Breast epithelium (tissue), 4 donors: ENCODE data around the gene DHX40. TPM values are rescaled to one million over a fixed set of nuclear protein-coding genes. Genes with fewer than 3 reads are reported as not detected.

Source experiments
- DNase-seq, 2 donors: peaks; one replicate each; pipeline ENCODE4 v3.0.0-alpha.2; 2019; ENCODE audit warnings: low spot score in 2 of 2
- H3K27ac ChIP-seq, 2 donors: fragments of 200-600 bp; sonication (generic) in 1 of 2; one replicate each; pipeline ENCODE4 v1.5.1; 2016 to 2019; ENCODE audit warnings: mild to moderate bottlenecking in 1 of 2
- H3K27me3 ChIP-seq, 2 donors: fragments of 200-600 bp; sonication (generic) in 1 of 2; one replicate each; pipeline versions ENCODE4 v1.5.1 to v1.6.0; 2017 to 2019; ENCODE audit warnings: control low read depth in 1 of 2, mild to moderate bottlenecking in 1 of 2
- H3K36me3 ChIP-seq: fragments of 200-600 bp; one replicate; pipeline ENCODE4 v1.5.1; 2019
- H3K4me1 ChIP-seq, 2 donors: fragments of 200-600 bp; sonication (generic); one replicate each; pipeline ENCODE4 v1.5.1; 2016 to 2019; ENCODE audit warnings: control low read depth in 1 of 2
- H3K4me3 ChIP-seq, 3 donors: fragments of 200-600 bp; sonication (generic); 1 replicate in 2 of 3; 2 replicates in 1 of 3; pipeline ENCODE4 v1.5.1; 2016 to 2019; ENCODE audit warnings: mild to moderate bottlenecking in 3 of 3, moderate library complexity in 2 of 3
- H3K9me3 ChIP-seq, 2 donors: fragments of 200-600 bp; sonication (generic) in 1 of 2; one replicate each; pipeline ENCODE4 v1.5.1; 2016 to 2019; ENCODE audit warnings: control low read depth in 1 of 2
- CTCF ChIP-seq, 3 donors: fragments of 450-650 bp; IDR thresholded peaks; one replicate each; pipeline ENCODE4 v1.5.1; 2016 to 2017; ENCODE audit warnings: antibody characterized with exemption in 3 of 3, mild to moderate bottlenecking in 3 of 3, moderate library complexity in 3 of 3
- POLR2A ChIP-seq: fragments of 450-650 bp; IDR thresholded peaks from one replicate; pipeline ENCODE4 v1.6.1; 2016; ENCODE audit warnings: antibody characterized with exemption, mild to moderate bottlenecking, moderate library complexity
- POLR2AphosphoS5 ChIP-seq, 3 donors: sonication (generic); formaldehyde crosslinking; IDR thresholded peaks; one replicate each; pipeline ENCODE4 v1.6.1; 2017; ENCODE audit warnings: antibody characterized with exemption in 3 of 3
- intact Hi-C: fragments of 100-400 bp; cut with DNase I; formaldehyde crosslinking; loops from one replicate; pipeline ENCODE4 v1.15.1; 2023; ENCODE audit warnings: low total_unique reads
- total RNA-seq, 3 donors: library from RNA; depleted of rRNA; stranded (reverse); fragments of >200 nt; gene quantifications; one replicate each; pipeline ENCODE4 v1.1.0, GENCODE V29; 2016

DHX40 gene
- total RNA-seq, 3 donors from 2014 or later, result 48.5 to 60.9 (median 56.3) TPM

- DNase-seq, result no peak
- Histone ChIP-seq H3K36me3 (no peaks in the 10 kb centered on the region), H3K27ac (no peak overlapping the region), H3K4me3 (no peak overlapping the region), H3K4me1 (no peaks in the 10 kb centered on the region), H3K27me3 (no peaks in the 10 kb centered on the region), H3K9me3 (no peaks in the 10 kb centered on the region)
- no peak for TF ChIP-seq POLR2A
- no peak for TF ChIP-seq CTCF (IDR thresholded peaks at IDR 0.05)
- TF ChIP-seq POLR2AphosphoS5 (IDR thresholded peaks at IDR 0.05), result no peak
- intact Hi-C loops, result no loop called here
Observed at GRCh38 chr17:59525668-59526067, 39.7 kb upstream of the DHX40 start.

DNA sequence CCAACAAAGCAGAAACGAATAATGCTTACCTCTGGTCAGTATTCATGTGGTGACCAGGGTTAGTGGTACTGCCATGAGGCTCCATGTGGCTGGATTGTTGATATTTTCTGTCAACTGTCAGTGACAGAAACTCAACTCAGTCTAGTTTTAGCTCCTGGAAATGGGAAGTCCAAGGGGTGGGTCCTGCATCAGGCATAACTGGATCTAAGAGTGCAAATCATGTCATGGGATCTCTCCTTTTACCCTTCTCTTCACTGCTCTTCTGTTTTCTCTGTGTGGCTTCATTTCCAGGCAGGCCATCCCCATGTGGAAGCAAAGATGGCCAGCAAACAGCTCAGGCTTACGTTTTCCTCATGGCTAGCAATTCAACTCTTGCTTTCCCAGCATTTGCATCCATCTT lies 39.0 kb upstream of the DHX40 start:
- Histone ChIP-seq H3K27ac (no peak overlapping the region), H3K36me3 (no peaks in the 10 kb centered on the region), H3K4me3 (no peak overlapping the region), H3K4me1 (no peaks in the 10 kb centered on the region), H3K27me3 (no peaks in the 10 kb centered on the region), H3K9me3 (no peaks in the 10 kb centered on the region)
- TF ChIP-seq CTCF (IDR thresholded peaks at IDR 0.05) (no peak), POLR2AphosphoS5 (IDR thresholded peaks at IDR 0.05) (no peak), POLR2A (no peak)
- no peak for DNase-seq
- intact Hi-C loops, result no loop called here

- no peak for DNase-seq
- no peak overlapping the region for H3K4me3 ChIP-seq
- H3K27ac ChIP-seq, result no peak overlapping the region
- no peaks in the 10 kb centered on the region for H3K4me1 ChIP-seq
- H3K27me3 ChIP-seq, result no peaks in the 10 kb centered on the region
- TF ChIP-seq CTCF (IDR thresholded peaks at IDR 0.05) (no peak), POLR2AphosphoS5 (IDR thresholded peaks at IDR 0.05) (no peak), POLR2A (no peak)
- no peaks in the 10 kb centered on the region for H3K9me3 ChIP-seq
- no peaks in the 10 kb centered on the region for H3K36me3 ChIP-seq
- intact Hi-C loops, result no loop called here
Observed at GRCh38 chr17:59527325-59527917, 38.0 kb upstream of the DHX40 start.

DNA sequence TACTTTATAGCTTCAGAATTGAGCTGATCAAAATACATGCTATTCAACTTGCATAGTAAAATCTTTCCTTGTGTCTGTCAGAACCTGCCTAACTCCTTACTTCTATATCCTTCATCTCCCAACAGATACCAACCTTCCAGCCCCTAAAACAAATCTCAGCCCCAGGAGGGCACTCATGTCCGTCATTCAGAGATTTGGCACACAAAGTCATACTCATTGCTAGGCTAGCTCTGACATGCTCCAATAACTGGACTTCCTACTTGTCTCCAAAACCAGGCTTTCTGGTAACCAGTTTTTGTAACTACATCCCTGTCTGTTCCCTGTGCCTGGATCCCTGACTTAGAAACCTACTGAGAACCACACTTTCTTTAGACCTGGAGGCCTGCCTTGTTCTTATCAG lies 37.5 kb upstream of the DHX40 start:
- DNase-seq, result no peak
- Histone ChIP-seq H3K27me3 (no peaks in the 10 kb centered on the region), H3K4me3 (no peak overlapping the region), H3K9me3 (no peaks in the 10 kb centered on the region), H3K27ac (no peak overlapping the region), H3K4me1 (no peaks in the 10 kb centered on the region), H3K36me3 (no peaks in the 10 kb centered on the region)
- intact Hi-C loops, result no loop called here
- TF ChIP-seq POLR2AphosphoS5 (IDR thresholded peaks at IDR 0.05) (no peak), CTCF (IDR thresholded peaks at IDR 0.05) (no peak), POLR2A (no peak)

DNA sequence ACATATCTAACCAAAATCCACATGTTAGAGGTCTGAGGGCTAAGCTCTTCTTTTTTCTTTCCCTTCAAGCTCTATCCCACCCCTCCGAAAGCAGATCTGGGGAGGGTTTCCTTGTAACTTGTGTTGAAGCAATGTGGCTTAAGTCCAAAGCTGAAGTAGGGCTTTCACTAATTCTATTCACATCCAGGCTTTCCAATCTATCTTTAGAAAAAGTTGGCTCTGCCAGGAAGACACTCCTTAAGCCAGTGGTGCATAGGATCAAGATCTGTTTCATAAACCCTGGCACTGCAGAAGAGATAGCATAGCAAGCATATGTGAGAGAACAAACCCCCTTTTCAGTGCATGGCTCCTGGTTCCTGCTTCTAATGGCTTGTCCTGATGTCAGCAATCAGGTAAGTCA lies 34.9 kb upstream of the DHX40 start:
- intact Hi-C loops, result no loop called here
- DNase-seq, result no peak
- no peak overlapping the region for H3K4me3 ChIP-seq
- H3K36me3 ChIP-seq, result no peaks in the 10 kb centered on the region
- no peaks in the 10 kb centered on the region for H3K9me3 ChIP-seq
- TF ChIP-seq POLR2A (no peak), CTCF (IDR thresholded peaks at IDR 0.05) (no peak), POLR2AphosphoS5 (IDR thresholded peaks at IDR 0.05) (no peak)
- H3K4me1 ChIP-seq, result no peaks in the 10 kb centered on the region
- no peaks in the 10 kb centered on the region for H3K27me3 ChIP-seq
- no peak overlapping the region for H3K27ac ChIP-seq
